Measurements from ENCODE around the gene SLC1A3. TPM values are rescaled to one million over a fixed set of nuclear protein-coding genes. Genes with fewer than 3 reads are reported as not detected.

Gene SLC1A3
- total and polyA plus RNA-seq, 10 of the 15 experiments (the other 5 are each of a cell fraction or from before 2014, with no cell fraction given): 0.23 to 4.4 (median 3.3) TPM

GRCh38 chr5:36701085-36701698 lies 94.8 kb downstream of the SLC1A3 start (continued):
- TF ChIP-seq IRF4 (IDR thresholded peaks at IDR 0.05; ENCODE audit: low read depth, low read length) (peak; percentile 73; the same call in 1 of the 2 replicates), TBL1XR1 (IDR thresholded peaks at IDR 0.05; ENCODE audit: low read depth, low read length) (no peak), HDAC2 (IDR thresholded peaks at IDR 0.05) (no peak), CUX1 (IDR thresholded peaks at IDR 0.05; ENCODE audit: insufficient replicate concordance, low read depth, low read length) (no peak), RFX5 (IDR thresholded peaks at IDR 0.05; ENCODE audit: low read depth, low read length) (no peak), SRF (IDR thresholded peaks at IDR 0.05; ENCODE audit: low read depth in 2 of 2, low read length in 2 of 2) (no peak), RELB (IDR thresholded peaks at IDR 0.05; ENCODE audit: low read depth) (peak; percentile 66; the same call in 1 of the 2 replicates), NFIC (IDR thresholded peaks at IDR 0.05; ENCODE audit: low read depth, low read length) (no peak), NFYA (IDR thresholded peaks at IDR 0.05; ENCODE audit: borderline replicate concordance, low read depth, low read length) (no peak), ZNF687 (IDR thresholded peaks at IDR 0.05) (no peak; the same call in 1 of the 2 replicates), E2F8 (IDR thresholded peaks at IDR 0.05; ENCODE audit: low read depth, partially characterized antibody) (no peak), BHLHE40 (IDR thresholded peaks at IDR 0.05; ENCODE audit: borderline replicate concordance in 1 of 2, low read depth in 2 of 2, low read length in 1 of 2) (peak; percentile 49 to 68; a peak in 2 of 4 replicates), POLR2A (IDR thresholded peaks at IDR 0.05; ENCODE audit: low read depth, low read length) (no peak), IKZF1 (conservative IDR thresholded peaks at IDR 0.05) (peak; percentile 63; the same call in 1 of the 2 replicates), MAX (IDR thresholded peaks at IDR 0.05; ENCODE audit: low read depth, low read length) (no peak), IKZF2 (IDR thresholded peaks at IDR 0.05) (peak; percentile 56 to 61; a peak in 2 of 4 replicates)
